HCT116 (cell line): ENCODE data around the gene ATP4A. TPM values are rescaled to one million over a fixed set of nuclear protein-coding genes. Genes with fewer than 3 reads are reported as not detected.

Experiments used
- ATAC-seq: fragments of 200-7000 bp; cut with Tn5 transposase; 2 replicates; pipeline ENCODE4 v1.9.1; 2020; ENCODE audit warnings: mild to moderate bottlenecking, moderate library complexity
- BruUV-seq: library from RNA; stranded (reverse); fragments of 400-500 nt; replicated peaks from 2 replicates; lab custom pipeline; 2021; lab: Mats Ljungman, UMichigan
- CTCF ChIA-PET: fragments of 300-600 bp; sonication (Branson Sonifier 250); formaldehyde crosslinking; loops from one replicate; lab custom pipeline; 2021; ENCODE audit warnings: antibody characterized with exemption; lab: Charles Lee
- POLR2A ChIA-PET: fragments of 300-600, 350-600 bp; sonication (Branson Sonifier 250); formaldehyde crosslinking; loops from one replicate; lab custom pipeline; 2021; ENCODE audit warnings: antibody characterized with exemption; lab: Charles Lee
- RAD21 ChIA-PET, 2 experiments: fragments of 300-600 bp; sonication (Branson Sonifier 250); formaldehyde crosslinking; loops; one replicate each; lab custom pipeline; 2023; ENCODE audit warnings: low total read pairs in 2 of 2; ENCODE audit not compliant: uncharacterized antibody in 2 of 2, unreplicated experiment in 2 of 2, low non-redundant PET in 1 of 2; lab: Charles Lee
- DNase-seq: peaks from one replicate; pipeline ENCODE4 v3.0.0-alpha.2; 2010; ENCODE audit warnings: low read depth, low spot score
- H2AFZ ChIP-seq: fragments of 200-600 bp; shearing (Covaris generic), sonication (generic); 2 replicates; pipeline ENCODE4 v1.6.1; 2017; ENCODE audit warnings: low read depth, mixed run types, mixed read lengths, antibody characterized with exemption, low read length; ENCODE audit not compliant: poor library complexity, severe bottlenecking
- H3K27ac ChIP-seq: 2 replicates; pipeline ENCODE4 v1.5.1; 2012; ENCODE audit warnings: low read depth, low read length
- H3K27me3 ChIP-seq: fragments of 200-600 bp; sonication (generic); 2 replicates; pipeline ENCODE4 v1.6.1; 2016; ENCODE audit warnings: mixed run types, low read length, mixed read lengths; ENCODE audit not compliant: insufficient read depth
- H3K36me3 ChIP-seq, 2 experiments: fragments of 200-500 bp in 1 of 2; fragments of 200-600 bp in 1 of 2; sonication (Bioruptor generic) in 1 of 2; sonication (generic) in 1 of 2; 2 replicates each; pipeline versions ENCODE4 v1.5.1 to v1.6.1; 2014 to 2016; ENCODE audit warnings: low read length in 2 of 2, inconsistent platforms in 1 of 2, mixed read lengths in 1 of 2, mixed run types in 1 of 2; ENCODE audit not compliant: insufficient read depth in 2 of 2, control insufficient read depth in 1 of 2
- H3K4me1 ChIP-seq, 2 experiments: fragments of 200-600 bp in 1 of 2; sonication (generic) in 1 of 2; 2 replicates each; pipeline versions ENCODE4 v1.5.1 to v1.6.1; 2012 to 2017; ENCODE audit warnings: low read length in 2 of 2, inconsistent platforms in 1 of 2, mild to moderate bottlenecking in 1 of 2, mixed read lengths in 1 of 2, mixed run types in 1 of 2, moderate library complexity in 1 of 2; ENCODE audit not compliant: insufficient read depth in 2 of 2, control insufficient read depth in 1 of 2
- H3K4me2 ChIP-seq: fragments of 200-600 bp; sonication (generic); 2 replicates; pipeline ENCODE4 v1.6.1; 2017; ENCODE audit warnings: mixed run types, low read length, mixed read lengths
- H3K4me3 ChIP-seq, 2 experiments: fragments of 200-600 bp in 1 of 2; sonication (generic) in 1 of 2; replicated peaks in 1 of 2; 2 replicates each; pipeline ENCODE4 v1.5.1; 2011 to 2016; ENCODE audit warnings: low read length in 2 of 2, control low read depth in 1 of 2, low read depth in 1 of 2, mild to moderate bottlenecking in 1 of 2, mixed read lengths in 1 of 2, mixed run types in 1 of 2
- H3K79me2 ChIP-seq: fragments of 200-600 bp; sonication (generic); 2 replicates; pipeline ENCODE4 v1.6.1; 2017; ENCODE audit warnings: mild to moderate bottlenecking, mixed run types, low read length, moderate library complexity, mixed read lengths; ENCODE audit not compliant: insufficient read depth
- H3K9ac ChIP-seq: fragments of 200-600 bp; sonication (generic); 2 replicates; pipeline ENCODE4 v1.6.1; 2016; ENCODE audit warnings: low read length, mixed read lengths
- H3K9me2 ChIP-seq: fragments of 200-600 bp; sonication (generic), shearing (Covaris generic); 2 replicates; pipeline ENCODE4 v1.6.1; 2017; ENCODE audit warnings: mixed run types, mild to moderate bottlenecking, moderate library complexity; ENCODE audit not compliant: insufficient read depth
- H3K9me3 ChIP-seq, 2 experiments: fragments of 200-500 bp in 1 of 2; fragments of 200-600 bp in 1 of 2; sonication (Bioruptor generic) in 1 of 2; sonication (generic) in 1 of 2; 2 replicates each; pipeline ENCODE4 v1.6.1; 2014 to 2017; ENCODE audit warnings: low read length in 2 of 2, mixed read lengths in 2 of 2, inconsistent platforms in 1 of 2, low read depth in 1 of 2, mild to moderate bottlenecking in 1 of 2, mixed run types in 1 of 2, moderate library complexity in 1 of 2; ENCODE audit not compliant: control insufficient read depth in 1 of 2, insufficient read depth in 1 of 2
- H4K20me1 ChIP-seq: fragments of 200-600 bp; sonication (generic), shearing (Covaris generic); 2 replicates; pipeline ENCODE4 v1.6.1; 2017; ENCODE audit warnings: mixed run types, mild to moderate bottlenecking, moderate library complexity; ENCODE audit not compliant: insufficient read depth
- CBX3 ChIP-seq: IDR thresholded peaks from 2 replicates; pipeline ENCODE4 v1.6.1; 2012; ENCODE audit warnings: low read depth
- ELF1 ChIP-seq: IDR thresholded peaks from 2 replicates; pipeline ENCODE4 v1.6.1; 2012; ENCODE audit warnings: low read depth, borderline replicate concordance
- EZH2phosphoT487 ChIP-seq: fragments of 200-600 bp; IDR thresholded peaks from 2 replicates; pipeline ENCODE4 v1.6.1; 2018; ENCODE audit warnings: antibody characterized with exemption, borderline replicate concordance
- POLR2A ChIP-seq: IDR thresholded peaks from 2 replicates; pipeline ENCODE4 v1.7.0; 2011; ENCODE audit warnings: borderline replicate concordance; ENCODE audit not compliant: insufficient read depth, insufficient read length; ENCODE audit errors: extremely low read depth
- SIN3A ChIP-seq: IDR thresholded peaks from 2 replicates; pipeline ENCODE4 v1.6.1; 2012; ENCODE audit warnings: low read depth
- YY1 ChIP-seq: IDR thresholded peaks from 2 replicates; pipeline ENCODE4 v1.6.1; 2011; ENCODE audit warnings: low read length, low read depth, moderate library complexity, mild to moderate bottlenecking; ENCODE audit not compliant: insufficient replicate concordance; ENCODE audit errors: extremely low read depth
- ZFX ChIP-seq: fragments of 450-650 bp; IDR thresholded peaks from 2 replicates; pipeline ENCODE4 v1.6.1; 2017
- ZNF274 ChIP-seq: fragments of 200-500 bp; sonication (Bioruptor generic); IDR thresholded peaks from 2 replicates; pipeline ENCODE4 v1.6.1; 2014; ENCODE audit warnings: mild to moderate bottlenecking, low read depth, low read length, inconsistent platforms
- intact Hi-C: fragments of 100-400 bp; cut with micrococcal nuclease; formaldehyde crosslinking; loops from 2 replicates; pipeline ENCODE4 v1.10.0; 2022
- total RNA-seq: library from RNA; stranded (reverse); gene quantifications from one replicate; pipeline ENCODE4 v1.2.1, GENCODE V29; 2021; ENCODE audit not compliant: unreplicated experiment
- TF ChIP-seq, protein P1 (sequence below), 3 experiments: fragments of 200-600 bp in 1 of 3; sonication (generic) in 1 of 3; IDR thresholded peaks in 2 of 3; conservative IDR thresholded peaks in 1 of 3; 2 replicates each; pipeline ENCODE4 v1.5.1; 2012 to 2017; ENCODE audit warnings: low read depth in 2 of 3, low read length in 2 of 3, antibody characterized with exemption in 1 of 3, borderline replicate concordance in 1 of 3, control low read depth in 1 of 3, mild to moderate bottlenecking in 1 of 3, mixed read lengths in 1 of 3, mixed run types in 1 of 3, moderate library complexity in 1 of 3; ENCODE audit not compliant: insufficient read depth in 1 of 3

ATP4A gene
- total RNA-seq, 1 experiment from 2014 or later = 0.27 TPM

DNA sequence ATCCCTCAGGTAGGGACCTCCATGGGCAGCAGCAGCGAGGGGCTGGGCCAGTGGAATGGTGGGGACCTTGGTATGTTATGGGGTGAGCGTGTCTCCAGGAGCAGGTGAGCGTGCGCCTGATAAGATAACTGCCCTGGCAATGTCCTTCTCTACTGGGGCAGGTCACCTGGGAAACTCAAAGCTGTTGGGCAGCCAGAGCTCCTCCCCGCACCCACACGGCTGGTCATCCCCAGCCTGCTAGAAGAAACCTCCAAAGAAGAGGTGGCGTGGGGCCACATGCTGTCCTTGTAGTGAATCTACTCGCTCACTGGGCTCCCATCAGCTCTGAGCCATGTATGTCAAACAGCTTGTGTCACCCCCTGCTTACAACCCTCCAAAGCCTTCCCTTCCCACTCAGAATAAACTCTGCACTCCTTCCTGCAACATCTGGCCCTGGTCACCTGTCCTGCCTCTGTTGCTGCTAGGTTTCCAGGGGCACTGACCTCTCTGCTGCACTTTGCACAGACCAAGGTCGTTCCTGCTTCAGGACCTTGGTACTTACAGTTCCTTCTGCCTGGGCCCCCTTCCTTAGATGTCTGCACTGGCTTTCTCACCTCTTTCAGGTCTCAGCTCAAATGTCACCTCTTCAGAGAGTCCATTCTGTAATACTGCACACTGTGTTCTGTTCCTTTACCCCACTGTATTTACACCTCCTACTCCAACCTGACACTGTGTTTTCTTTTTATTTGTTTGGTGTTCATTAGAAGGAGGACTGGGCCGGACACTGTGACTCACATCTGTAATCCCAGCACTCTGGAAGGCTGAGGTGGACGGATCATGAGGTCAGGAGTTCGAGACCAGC lies 1.8 kb upstream of the ATP4A start:
- no peak overlapping the region for H3K4me2 ChIP-seq
- ATAC-seq (no peak), DNase-seq (no peak)
- H3K9me3 ChIP-seq = no peaks in the 10 kb centered on the region
- RAD21 ChIA-PET = no interaction called here
- H3K9me2 ChIP-seq = no peaks in the 10 kb centered on the region
- TF ChIP-seq ZNF274 = no peak
- no peak for TF ChIP-seq POLR2A
- no peak for TF ChIP-seq SIN3A
- TF ChIP-seq, protein P1, sequence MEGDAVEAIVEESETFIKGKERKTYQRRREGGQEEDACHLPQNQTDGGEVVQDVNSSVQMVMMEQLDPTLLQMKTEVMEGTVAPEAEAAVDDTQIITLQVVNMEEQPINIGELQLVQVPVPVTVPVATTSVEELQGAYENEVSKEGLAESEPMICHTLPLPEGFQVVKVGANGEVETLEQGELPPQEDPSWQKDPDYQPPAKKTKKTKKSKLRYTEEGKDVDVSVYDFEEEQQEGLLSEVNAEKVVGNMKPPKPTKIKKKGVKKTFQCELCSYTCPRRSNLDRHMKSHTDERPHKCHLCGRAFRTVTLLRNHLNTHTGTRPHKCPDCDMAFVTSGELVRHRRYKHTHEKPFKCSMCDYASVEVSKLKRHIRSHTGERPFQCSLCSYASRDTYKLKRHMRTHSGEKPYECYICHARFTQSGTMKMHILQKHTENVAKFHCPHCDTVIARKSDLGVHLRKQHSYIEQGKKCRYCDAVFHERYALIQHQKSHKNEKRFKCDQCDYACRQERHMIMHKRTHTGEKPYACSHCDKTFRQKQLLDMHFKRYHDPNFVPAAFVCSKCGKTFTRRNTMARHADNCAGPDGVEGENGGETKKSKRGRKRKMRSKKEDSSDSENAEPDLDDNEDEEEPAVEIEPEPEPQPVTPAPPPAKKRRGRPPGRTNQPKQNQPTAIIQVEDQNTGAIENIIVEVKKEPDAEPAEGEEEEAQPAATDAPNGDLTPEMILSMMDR (IDR thresholded peaks at IDR 0.05 in 2 of 3, conservative IDR thresholded peaks at IDR 0.05 in 1 of 3; ENCODE audit: borderline replicate concordance in 1 of 3, insufficient read depth in 1 of 3, low read depth in 2 of 3, low read length in 2 of 3) = no peak
- no peak for TF ChIP-seq EZH2phosphoT487
- TF ChIP-seq YY1 = no peak
- TF ChIP-seq ELF1 = no peak
- no peak for TF ChIP-seq ZFX
- TF ChIP-seq CBX3 = no peak
- CTCF ChIA-PET = no interaction called here
- no peaks in the 10 kb centered on the region for H3K4me1 ChIP-seq
- no peaks in the 10 kb centered on the region for H4K20me1 ChIP-seq
- no peak overlapping the region for H3K9ac ChIP-seq
- no peaks in the 10 kb centered on the region for H3K27me3 ChIP-seq
- H2AFZ ChIP-seq = no peak overlapping the region
- no peak overlapping the region for H3K4me3 ChIP-seq
- POLR2A ChIA-PET = no interaction called here
- no TSS peak for BruUV-seq
- no peaks in the 10 kb centered on the region for H3K79me2 ChIP-seq
- no peak overlapping the region for H3K27ac ChIP-seq
- H3K36me3 ChIP-seq = no peaks in the 10 kb centered on the region
- intact Hi-C loops = no loop called here
